HUES64 (cell line): ENCODE data around the gene LRRC10B.

Experiments used
- H3K27ac ChIP-seq: 2 replicates; pipeline ENCODE4 v1.7.0; 2013; ENCODE audit warnings: low read depth, low read length, inconsistent platforms
- H3K27me3 ChIP-seq: 2 replicates; pipeline ENCODE4 v1.6.1; 2013; ENCODE audit warnings: mild to moderate bottlenecking, low read length; ENCODE audit not compliant: insufficient read depth
- H3K36me3 ChIP-seq: 2 replicates; pipeline ENCODE4 v1.6.1; 2013; ENCODE audit warnings: mild to moderate bottlenecking, low read length; ENCODE audit not compliant: insufficient read depth
- H3K4me1 ChIP-seq: 2 replicates; pipeline ENCODE4 v1.6.1; 2013; ENCODE audit warnings: mild to moderate bottlenecking, low read length, moderate library complexity; ENCODE audit not compliant: insufficient read depth
- H3K4me3 ChIP-seq: 2 replicates; pipeline ENCODE4 v1.5.1; 2013; ENCODE audit warnings: mild to moderate bottlenecking, low read length, moderate library complexity
- H3K9ac ChIP-seq: 2 replicates; pipeline ENCODE4 v1.6.1; 2013; ENCODE audit warnings: mild to moderate bottlenecking, low read depth, low read length
- H3K9me3 ChIP-seq: 2 replicates; pipeline ENCODE4 v1.6.1; 2013; ENCODE audit warnings: low read depth, low read length; ENCODE audit not compliant: insufficient read depth
- WGBS: fragments of 150-250, 120-280 bp; methylation state at CpG from one replicate; pipeline ENCODE4 v1.1.7; 2013; ENCODE audit warnings: missing lambda C conversion rate; 5-methylcytosine and 5-hydroxymethylcytosine counted together

Gene LRRC10B

GRCh38 chr11:61534933-61535839, 26.6 kb downstream of the LRRC10B start:
- no peaks in the 10 kb centered on the region for H3K9me3 ChIP-seq
- no peak overlapping the region for H3K27ac ChIP-seq
- no peak overlapping the region for H3K9ac ChIP-seq
- H3K4me3 ChIP-seq: no peak overlapping the region
- no peaks in the 10 kb centered on the region for H3K36me3 ChIP-seq
- peaks cover 9% of the 10 kb centered on the region for H3K4me1 ChIP-seq
- H3K27me3 ChIP-seq: no peaks in the 10 kb centered on the region
- WGBS: 89% methylated on average over 32 of the region's 32 CpGs

DNA sequence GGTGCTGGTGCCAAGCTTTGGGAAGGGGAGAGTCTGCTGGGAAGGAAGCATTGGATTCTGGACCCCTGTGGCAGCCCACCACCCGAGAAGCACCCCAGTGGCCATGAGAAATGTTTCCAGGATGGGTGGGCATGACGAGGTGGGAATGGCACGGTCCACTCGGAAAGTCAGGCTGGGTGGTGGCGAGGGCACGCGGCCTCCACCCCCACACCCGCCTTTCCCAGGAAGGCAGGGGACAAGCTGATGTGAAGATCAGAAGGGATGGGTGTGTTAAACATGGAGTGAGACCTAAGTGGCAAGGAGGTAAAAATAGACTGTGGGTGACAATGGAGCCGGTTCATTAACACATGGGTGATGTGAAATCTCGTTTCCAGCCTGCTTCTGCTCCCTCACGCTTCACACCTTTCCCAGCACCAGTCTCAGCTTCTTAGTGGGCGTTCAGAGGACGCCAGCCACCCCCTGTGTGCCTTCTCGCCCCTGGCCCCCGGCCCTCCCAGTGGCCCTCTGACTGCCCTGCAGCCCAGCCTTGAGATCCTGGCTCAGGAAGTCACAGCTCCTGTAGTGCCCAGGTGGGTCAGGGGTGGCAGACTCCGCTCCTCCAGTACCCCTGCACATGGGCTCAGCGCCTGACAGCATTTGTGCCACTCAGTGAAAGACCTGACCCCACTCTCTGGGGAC, 27.6 kb downstream of the LRRC10B start:
- peaks cover 9% of the 10 kb centered on the region for H3K4me1 ChIP-seq

DNA sequence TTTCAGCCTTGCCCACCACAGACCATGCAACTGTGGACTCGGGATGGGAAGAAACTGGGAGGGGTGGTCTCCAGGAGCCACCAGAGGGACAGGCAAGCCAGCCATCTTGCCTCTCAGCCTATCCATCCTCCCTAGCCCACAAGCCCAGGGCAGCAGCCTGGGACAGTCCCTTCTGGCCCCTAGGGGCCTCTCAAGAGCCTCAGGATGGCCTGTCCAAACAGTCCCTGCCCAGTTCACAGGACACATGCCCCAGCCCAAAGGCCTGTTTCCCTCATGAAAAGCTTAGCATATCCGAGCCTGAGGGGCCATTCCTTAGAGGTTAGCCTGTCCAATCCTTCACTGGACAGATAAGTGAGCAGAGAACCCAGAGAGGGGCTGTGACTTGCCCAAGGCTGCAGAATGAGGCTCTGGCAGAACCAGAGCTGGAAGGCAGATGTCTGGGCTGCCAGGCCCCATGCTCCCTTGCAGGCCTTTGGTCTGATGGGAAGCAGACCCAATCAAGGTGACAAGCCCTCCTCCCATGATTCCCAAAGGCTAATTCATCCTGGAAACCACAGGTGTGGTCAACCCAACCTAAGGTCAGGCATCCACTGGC, 28.2 kb downstream of the LRRC10B start:
- no peak overlapping the region for H3K27ac ChIP-seq
- H3K9me3 ChIP-seq: no peaks in the 10 kb centered on the region
- no peaks in the 10 kb centered on the region for H3K27me3 ChIP-seq
- H3K36me3 ChIP-seq: no peaks in the 10 kb centered on the region
- peaks cover 11% of the 10 kb centered on the region for H3K4me1 ChIP-seq
- H3K9ac ChIP-seq: no peak overlapping the region
- 92% methylated on average over 2 of the region's 2 CpGs for WGBS
- no peak overlapping the region for H3K4me3 ChIP-seq

More for the DNA sequence above, 27.6 kb downstream of the LRRC10B start:
- Histone ChIP-seq H3K9me3 (no peaks in the 10 kb centered on the region), H3K27me3 (no peaks in the 10 kb centered on the region), H3K36me3 (no peaks in the 10 kb centered on the region), H3K27ac (no peak overlapping the region), H3K9ac (no peak overlapping the region), H3K4me3 (no peak overlapping the region)
- 89% methylated on average over 17 of the region's 17 CpGs for WGBS

DNA sequence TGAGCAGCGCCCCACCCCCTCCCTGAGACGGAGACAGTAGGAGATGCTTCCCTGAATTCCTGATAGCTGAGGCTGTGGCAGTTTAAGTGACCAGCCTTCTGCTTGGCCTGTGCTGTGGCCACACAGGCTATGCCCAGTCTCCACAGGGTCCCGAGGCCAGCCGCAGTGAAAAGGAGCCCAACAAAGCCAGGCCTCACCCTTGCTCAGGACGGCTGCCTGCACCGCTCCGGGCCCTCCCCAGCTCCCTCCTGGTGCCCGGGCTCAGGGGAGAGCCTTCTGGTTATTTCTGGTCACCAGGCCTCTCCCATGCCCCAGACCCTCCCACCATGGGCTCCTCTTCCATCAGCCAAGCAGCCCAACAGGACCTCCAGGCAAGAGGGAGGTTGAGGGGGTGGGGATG, 28.8 kb downstream of the LRRC10B start:
- Histone ChIP-seq H3K4me3 (no peak overlapping the region), H3K36me3 (no peaks in the 10 kb centered on the region), H3K4me1 (peaks cover 15% of the 10 kb centered on the region), H3K9me3 (no peaks in the 10 kb centered on the region), H3K27me3 (no peaks in the 10 kb centered on the region), H3K27ac (no peak overlapping the region), H3K9ac (no peak overlapping the region)
- WGBS: 91% methylated on average over 8 of the region's 8 CpGs

GRCh38 chr11:61538636-61538961, 30.1 kb downstream of the LRRC10B start:
- Histone ChIP-seq H3K4me3 (no peak overlapping the region), H3K27ac (no peak overlapping the region), H3K36me3 (no peaks in the 10 kb centered on the region), H3K27me3 (no peaks in the 10 kb centered on the region), H3K4me1 (peaks cover 21% of the 10 kb centered on the region), H3K9me3 (no peaks in the 10 kb centered on the region), H3K9ac (no peak overlapping the region)
- 96% methylated on average over 9 of the region's 9 CpGs for WGBS

DNA sequence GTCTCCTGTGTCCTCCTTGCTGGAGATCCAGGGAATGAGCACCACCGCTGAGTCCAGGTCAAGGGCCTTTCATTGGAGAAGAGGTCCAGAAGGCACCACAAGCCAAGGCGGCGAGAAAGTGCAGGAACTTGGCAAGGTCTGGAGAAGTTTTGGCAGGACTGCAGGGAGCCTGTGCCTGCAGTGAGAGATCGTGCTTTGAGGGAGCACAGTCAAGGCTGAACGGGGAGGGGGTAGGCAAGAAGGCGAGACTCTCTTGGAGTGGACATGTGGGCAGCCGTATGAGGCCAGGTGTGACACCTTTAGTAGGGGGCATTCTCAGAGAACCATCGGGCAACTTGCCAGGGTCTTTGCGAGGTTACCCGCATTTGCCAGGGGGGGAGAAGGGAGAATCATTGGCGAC, 30.5 kb downstream of the LRRC10B start:
- H3K4me1 ChIP-seq: peaks cover 21% of the 10 kb centered on the region
- H3K36me3 ChIP-seq: no peaks in the 10 kb centered on the region
- no peaks in the 10 kb centered on the region for H3K9me3 ChIP-seq
- H3K9ac ChIP-seq: no peak overlapping the region
- H3K27ac ChIP-seq: no peak overlapping the region
- H3K4me3 ChIP-seq: no peak overlapping the region
- WGBS: 89% methylated on average over 11 of the region's 11 CpGs
- no peaks in the 10 kb centered on the region for H3K27me3 ChIP-seq

- no peak overlapping the region for H3K9ac ChIP-seq
- no peak overlapping the region for H3K4me3 ChIP-seq
- H3K27me3 ChIP-seq: no peaks in the 10 kb centered on the region
- peaks cover 21% of the 10 kb centered on the region for H3K4me1 ChIP-seq
- no peaks in the 10 kb centered on the region for H3K36me3 ChIP-seq
- 47% methylated on average over 14 of the region's 14 CpGs for WGBS
- H3K27ac ChIP-seq: no peak overlapping the region
- no peaks in the 10 kb centered on the region for H3K9me3 ChIP-seq
Observed at GRCh38 chr11:61539831-61540357, 31.3 kb downstream of the LRRC10B start.

DNA sequence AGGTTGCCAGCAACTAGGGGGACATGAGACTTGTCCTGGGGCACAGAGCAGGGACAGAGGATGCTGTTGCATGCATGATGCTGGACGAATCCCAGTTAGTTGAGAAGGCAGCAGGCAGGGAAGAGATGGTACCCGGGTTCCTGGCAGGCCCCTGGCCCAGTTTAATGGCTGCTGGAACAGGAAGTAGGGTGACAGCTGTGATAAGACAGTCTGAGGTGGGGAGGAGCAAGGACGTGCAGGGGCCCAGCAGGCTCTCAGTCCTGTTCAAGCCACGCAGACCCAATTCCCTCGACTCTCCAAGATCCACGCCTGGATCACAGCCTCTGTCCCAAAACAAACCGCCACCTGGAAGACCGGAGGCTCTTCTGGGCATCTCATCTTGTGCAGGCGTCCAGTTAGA, 32.0 kb downstream of the LRRC10B start:
- peaks cover 21% of the 10 kb centered on the region for H3K4me1 ChIP-seq
- H3K9me3 ChIP-seq: no peaks in the 10 kb centered on the region
- H3K36me3 ChIP-seq: no peaks in the 10 kb centered on the region
- 81% methylated on average over 9 of the region's 9 CpGs for WGBS
- H3K27ac ChIP-seq: no peak overlapping the region
- H3K27me3 ChIP-seq: no peaks in the 10 kb centered on the region
- H3K4me3 ChIP-seq: no peak overlapping the region
- no peak overlapping the region for H3K9ac ChIP-seq

DNA sequence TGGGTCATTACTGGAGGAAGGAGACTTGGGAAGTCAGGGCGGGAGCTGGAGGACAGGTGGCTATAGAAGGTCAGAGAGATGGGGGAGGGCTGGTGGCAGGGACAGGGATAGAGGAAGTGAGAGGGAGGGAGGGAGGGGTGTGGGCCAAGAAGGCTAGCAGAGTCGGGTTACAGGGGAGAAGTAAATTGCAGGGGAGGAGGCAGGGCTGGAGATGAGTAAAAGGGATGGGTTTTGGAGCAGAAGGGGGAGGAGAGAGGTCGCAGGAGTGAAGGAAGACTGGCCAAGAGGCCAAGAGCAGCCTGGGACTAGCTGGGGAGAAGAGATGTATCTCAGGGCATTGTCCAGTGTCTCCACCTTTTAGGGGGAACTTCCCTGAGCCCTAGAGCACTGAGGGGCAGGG, 33.0 kb downstream of the LRRC10B start:
- peaks cover 21% of the 10 kb centered on the region for H3K4me1 ChIP-seq
- H3K9ac ChIP-seq: no peak overlapping the region
- H3K36me3 ChIP-seq: no peaks in the 10 kb centered on the region
- H3K9me3 ChIP-seq: no peaks in the 10 kb centered on the region
- H3K27me3 ChIP-seq: no peaks in the 10 kb centered on the region
- no peak overlapping the region for H3K27ac ChIP-seq
- 13% methylated on average over 3 of the region's 3 CpGs for WGBS
- H3K4me3 ChIP-seq: no peak overlapping the region

GRCh38 chr11:61542024-61542461, 33.5 kb downstream of the LRRC10B start:
- Histone ChIP-seq H3K27me3 (no peaks in the 10 kb centered on the region), H3K4me3 (no peak overlapping the region), H3K4me1 (peaks cover 21% of the 10 kb centered on the region), H3K9ac (no peak overlapping the region), H3K27ac (no peak overlapping the region), H3K9me3 (no peaks in the 10 kb centered on the region), H3K36me3 (no peaks in the 10 kb centered on the region)
- WGBS: 42% methylated on average over 19 of the region's 19 CpGs

GRCh38 chr11:61542705-61543104, 34.2 kb downstream of the LRRC10B start:
- Histone ChIP-seq H3K4me1 (peaks cover 21% of the 10 kb centered on the region), H3K9me3 (no peaks in the 10 kb centered on the region), H3K27ac (no peak overlapping the region), H3K4me3 (no peak overlapping the region), H3K9ac (no peak overlapping the region), H3K27me3 (no peaks in the 10 kb centered on the region), H3K36me3 (no peaks in the 10 kb centered on the region)
- WGBS: 87% methylated on average over 16 of the region's 16 CpGs
